M059J (cell line): Measurements from ENCODE around the gene ANKRD9. TPM values are rescaled to one million over a fixed set of nuclear protein-coding genes. Genes with fewer than 3 reads are reported as not detected.

Experiments
- DNase-seq: peaks from one replicate; pipeline ENCODE4 v3.0.0-alpha.2; 2012; ENCODE audit warnings: low read depth
- total RNA-seq: library from RNA; depleted of rRNA; stranded (reverse); fragments of >200 nt; shearing (Covaris generic); gene quantifications from 2 replicates; pipeline ENCODE4 v1.2.3, GENCODE V29; 2014; rRNA removed

Gene ANKRD9
- total RNA-seq, 1 experiment from 2014 or later, result 20.9 TPM

- DNase-seq, result no peak
These were observed 30.5 kb downstream of the ANKRD9 start for GRCh38 chr14:102479107-102479506.

GRCh38 chr14:102474934-102475333 is 34.6 kb downstream of the ANKRD9 start:
- no peak for DNase-seq

- DNase-seq, result no peak
These were observed 36.0 kb downstream of the ANKRD9 start for GRCh38 chr14:102473559-102473958.

GRCh38 chr14:102472791-102473150 is 36.8 kb downstream of the ANKRD9 start:
- no peak for DNase-seq

- DNase-seq, result no peak
These were observed 37.4 kb downstream of the ANKRD9 start for GRCh38 chr14:102471921-102472790.

- no peak for DNase-seq
These were observed 40.3 kb downstream of the ANKRD9 start for GRCh38 chr14:102469261-102469660.

GRCh38 chr14:102464846-102465341 is 44.7 kb downstream of the ANKRD9 start:
- no peak for DNase-seq

GRCh38 chr14:102464006-102464405 is 45.6 kb downstream of the ANKRD9 start:
- no peak for DNase-seq

- DNase-seq, result no peak
These were observed 47.2 kb downstream of the ANKRD9 start for GRCh38 chr14:102462391-102462790.

GRCh38 chr14:102461490-102462338 is 47.9 kb downstream of the ANKRD9 start:
- DNase-seq, result no peak

- no peak for DNase-seq
These were observed 52.1 kb downstream of the ANKRD9 start for GRCh38 chr14:102457509-102457908.

- no peak for DNase-seq
These were observed 54.9 kb downstream of the ANKRD9 start for GRCh38 chr14:102454711-102455110.

- no peak for DNase-seq
These were observed 57.3 kb downstream of the ANKRD9 start for GRCh38 chr14:102452302-102452701.

Other genes with a start within 250 kb of the ANKRD9 start
- gene MOK, start 204.6 kb downstream of the ANKRD9 start, total RNA-seq, result 27.3 and 44.3 TPM in 2 replicates
- gene ZNF839, start 190.0 kb downstream of the ANKRD9 start, total RNA-seq, result 3.4 and 4.6 TPM in 2 replicates
- 33.8 and 36.1 TPM in 2 replicates for gene CINP, start 146.9 kb downstream of the ANKRD9 start, total RNA-seq
- 4.4 and 6.2 TPM in 2 replicates for gene TECPR2, start 146.8 kb downstream of the ANKRD9 start, total RNA-seq
- gene RCOR1, start 82.9 kb upstream of the ANKRD9 start, total RNA-seq, result 9.6 and 15.1 TPM in 2 replicates